GM12892 (cell line): ENCODE measurements around the gene HSPA12B.

ENCODE experiments used
- POLR2A ChIP-seq: IDR thresholded peaks from 2 replicates; pipeline ENCODE4 v1.6.1; 2011; ENCODE audit warnings: low read depth, low read length, control low read depth
- POLR2AphosphoS5 ChIP-seq: IDR thresholded peaks from 2 replicates; pipeline ENCODE4 v1.6.1; 2011; ENCODE audit warnings: low read depth, low read length, control low read depth
- TAF1 ChIP-seq: IDR thresholded peaks from 2 replicates; pipeline ENCODE4 v1.6.1; 2011; ENCODE audit warnings: low read depth, mild to moderate bottlenecking, control low read depth, low read length, borderline replicate concordance

DNA sequence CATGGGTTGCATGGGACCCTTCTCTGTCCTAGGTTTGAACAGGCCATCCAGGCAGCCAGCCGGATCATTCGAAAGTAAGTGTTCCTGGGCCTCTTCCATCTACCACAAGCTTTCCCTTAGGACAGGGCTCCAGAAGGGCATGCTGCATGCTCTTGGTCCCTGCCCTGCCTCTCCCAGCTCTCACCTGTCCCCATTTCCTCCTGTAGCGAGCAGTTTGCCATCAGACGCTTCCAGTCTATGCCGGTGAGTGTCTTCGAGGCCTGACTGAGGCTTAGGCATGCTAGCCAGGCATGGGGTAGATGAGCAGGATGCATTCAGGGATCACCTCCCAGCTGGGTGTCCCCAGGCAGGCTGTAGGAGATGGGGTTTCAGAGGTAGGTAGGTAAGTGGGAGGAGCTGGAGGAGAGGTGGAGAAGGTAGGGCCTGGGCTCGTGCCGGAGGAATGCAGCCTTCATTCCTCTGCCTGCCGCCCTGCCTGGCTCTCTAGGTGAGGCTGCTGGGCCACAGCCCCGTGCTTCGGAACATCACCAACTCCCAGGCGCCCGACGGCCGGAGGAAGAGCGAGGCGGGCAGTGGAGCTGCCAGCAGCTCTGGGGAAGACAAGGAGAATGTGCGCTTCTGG lies 67.9 kb downstream of the HSPA12B start:
- no peak for TF ChIP-seq POLR2AphosphoS5
- TF ChIP-seq POLR2A: no peak
- no peak for TF ChIP-seq TAF1
